Neural cell (in vitro differentiated cells): Measurements from ENCODE around the gene COX7B2. TPM values are rescaled to one million over a fixed set of nuclear protein-coding genes. Genes with fewer than 3 reads are reported as not detected.

Experiments used
- H2AFZ ChIP-seq: fragments of 200-600, 300-800 bp; sonication (generic), shearing (Covaris generic); 2 replicates; pipeline ENCODE4 v1.6.0; 2014; ENCODE audit warnings: low read depth, mild to moderate bottlenecking, antibody characterized with exemption, low read length, moderate library complexity
- H3F3A ChIP-seq: fragments of 200-600 bp; shearing (Covaris generic); 2 replicates; pipeline ENCODE4 v1.6.1; 2016; ENCODE audit warnings: mild to moderate bottlenecking, moderate library complexity, mixed read lengths, antibody characterized with exemption, low read length; ENCODE audit not compliant: insufficient read depth, poor library complexity, severe bottlenecking
- H3K27ac ChIP-seq: fragments of 200-600, 300-800 bp; sonication (generic), shearing (Covaris generic); 2 replicates; pipeline ENCODE4 v1.5.1; 2014; ENCODE audit warnings: mild to moderate bottlenecking, low read length, moderate library complexity
- H3K27me3 ChIP-seq: fragments of 300-800, 200-600 bp; sonication (generic), shearing (Covaris generic); 2 replicates; pipeline ENCODE4 v1.6.0; 2014; ENCODE audit warnings: mild to moderate bottlenecking, low read depth, low read length, moderate library complexity; ENCODE audit not compliant: insufficient read depth
- H3K36me3 ChIP-seq: fragments of 300-800, 200-600 bp; sonication (generic), shearing (Covaris generic); 2 replicates; pipeline ENCODE4 v1.5.1; 2014; ENCODE audit warnings: mild to moderate bottlenecking, antibody characterized with exemption, low read length, moderate library complexity; ENCODE audit not compliant: insufficient read depth
- H3K4me2 ChIP-seq: fragments of 300-800, 200-600 bp; sonication (generic), shearing (Covaris generic); 2 replicates; pipeline ENCODE4 v1.6.0; 2014; ENCODE audit warnings: mild to moderate bottlenecking, low read length
- H3K4me3 ChIP-seq: fragments of 300-800, 200-600 bp; sonication (generic), shearing (Covaris generic); 2 replicates; pipeline ENCODE4 v1.5.1; 2014; ENCODE audit warnings: mild to moderate bottlenecking, low read length, moderate library complexity
- H3K79me2 ChIP-seq: fragments of 200-600 bp; shearing (Covaris generic); replicated peaks from 2 replicates; pipeline ENCODE4 v1.6.0; 2014; ENCODE audit warnings: mild to moderate bottlenecking, low read length, moderate library complexity; ENCODE audit not compliant: insufficient read depth
- H3K9ac ChIP-seq: fragments of 300-800, 200-600 bp; sonication (generic), shearing (Covaris generic); 2 replicates; pipeline ENCODE4 v1.6.1; 2016; ENCODE audit warnings: mild to moderate bottlenecking, low read length, mixed read lengths
- H3K9me2 ChIP-seq: fragments of 200-600 bp; shearing (Covaris generic); 2 replicates; pipeline ENCODE4 v1.6.1; 2016; ENCODE audit warnings: mild to moderate bottlenecking, low read length, mixed read lengths; ENCODE audit not compliant: insufficient read depth
- H3K9me3 ChIP-seq: fragments of 200-600, 300-800 bp; sonication (generic), shearing (Covaris generic); 2 replicates; pipeline ENCODE4 v1.6.1; 2016; ENCODE audit warnings: mild to moderate bottlenecking, mixed run types, low read length, moderate library complexity, mixed read lengths
- H4K20me1 ChIP-seq: fragments of 200-600 bp; shearing (Covaris generic); 2 replicates; pipeline ENCODE4 v1.6.1; 2016; ENCODE audit warnings: mild to moderate bottlenecking, mixed run types; ENCODE audit not compliant: insufficient read depth
- EP300 ChIP-seq: fragments of 450-650 bp; conservative IDR thresholded peaks from 2 replicates; pipeline ENCODE4 v1.6.1; 2014; ENCODE audit warnings: antibody characterized with exemption, mild to moderate bottlenecking, moderate library complexity; ENCODE audit not compliant: poor library complexity, severe bottlenecking
- EZH2 ChIP-seq: fragments of 200-600, 300-800 bp; shearing (Covaris generic), sonication (generic); IDR thresholded peaks from 2 replicates; pipeline ENCODE4 v1.6.1; 2014; ENCODE audit warnings: antibody characterized with exemption, low read length, borderline replicate concordance, mild to moderate bottlenecking; ENCODE audit not compliant: insufficient read depth, poor library complexity, severe bottlenecking
- MXI1 ChIP-seq: fragments of 450-650 bp; conservative IDR thresholded peaks from 2 replicates; pipeline ENCODE4 v1.6.1; 2014; ENCODE audit warnings: antibody characterized with exemption, mild to moderate bottlenecking; ENCODE audit not compliant: poor library complexity, severe bottlenecking
- POLR2AphosphoS5 ChIP-seq: IDR thresholded peaks from 2 replicates; pipeline ENCODE4 v1.6.1; 2012
- RAD21 ChIP-seq: fragments of 450-650 bp; conservative IDR thresholded peaks from 2 replicates; pipeline ENCODE4 v1.6.1; 2014; ENCODE audit warnings: antibody characterized with exemption, mild to moderate bottlenecking, moderate library complexity
- REST ChIP-seq: IDR thresholded peaks from 2 replicates; pipeline ENCODE4 v1.6.1; 2012; ENCODE audit warnings: borderline replicate concordance
- SMC3 ChIP-seq: fragments of 450-650 bp; conservative IDR thresholded peaks from 2 replicates; pipeline ENCODE4 v1.6.1; 2014; ENCODE audit warnings: antibody characterized with exemption, mild to moderate bottlenecking, moderate library complexity; ENCODE audit not compliant: poor library complexity
- TAF1 ChIP-seq: IDR thresholded peaks from 2 replicates; pipeline ENCODE4 v1.6.1; 2012; ENCODE audit warnings: low read depth
- polyA minus RNA-seq: library from RNA; depleted of rRNA, polyadenylated mRNA; stranded (reverse); fragments of >200 nt; gene quantifications from 2 replicates; pipeline ENCODE4 v1.2.3, GENCODE V29; 2014
- polyA plus RNA-seq: library from polyadenylated mRNA; depleted of rRNA; stranded (reverse); fragments of >200 nt; gene quantifications from 2 replicates; pipeline ENCODE4 v1.2.3, GENCODE V29; 2014
- TF ChIP-seq, protein P1 (sequence below): fragments of 450-650 bp; IDR thresholded peaks from 2 replicates; pipeline ENCODE4 v1.5.1; 2014; ENCODE audit warnings: antibody characterized with exemption, mild to moderate bottlenecking, moderate library complexity; ENCODE audit not compliant: poor library complexity, severe bottlenecking

Gene COX7B2, protein sequence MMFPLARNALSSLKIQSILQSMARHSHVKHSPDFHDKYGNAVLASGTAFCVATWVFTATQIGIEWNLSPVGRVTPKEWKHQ
- not detected in 2 replicates for polyA plus RNA-seq
- polyA minus RNA-seq: not detected in 2 replicates

DNA sequence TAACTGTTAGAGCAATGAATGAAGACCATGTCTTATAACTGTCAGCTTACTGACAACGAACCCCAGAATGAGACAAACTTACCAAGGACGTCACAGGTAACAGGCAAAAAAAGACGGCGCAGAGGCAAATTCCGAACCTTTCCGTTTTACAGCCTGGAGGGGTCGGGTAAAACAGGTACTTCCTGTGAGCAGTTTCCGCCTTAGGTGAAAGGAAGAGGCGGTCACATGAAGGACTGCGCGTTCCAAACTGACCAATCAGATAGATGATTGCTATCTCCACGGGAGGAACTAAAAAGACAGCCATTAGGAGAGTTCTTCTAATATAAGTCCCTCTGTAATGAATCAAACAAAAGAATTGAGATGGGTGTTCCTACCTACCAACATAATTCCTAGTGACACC is at the start of gene COX7B2:
TSS of gene COX7B2 (minus strand) at position 168 of the 400 bp plus-strand sequence. CDS start 174,053 bp downstream, outside the sequence.
- no peak within 1 kb of the TSS for H3K4me3 ChIP-seq
- H3K9me2 ChIP-seq: no peaks in the 10 kb centered on the region
- H2AFZ ChIP-seq: no peak within 1 kb of the TSS
- H3K36me3 ChIP-seq: no peaks in the 10 kb centered on the region
- TF ChIP-seq MXI1 (no peak), POLR2AphosphoS5 (no peak), TAF1 (no peak), REST (no peak), EP300 (no peak), RAD21 (no peak), EZH2 (no peak), SMC3 (no peak)
- TF ChIP-seq, protein P1, sequence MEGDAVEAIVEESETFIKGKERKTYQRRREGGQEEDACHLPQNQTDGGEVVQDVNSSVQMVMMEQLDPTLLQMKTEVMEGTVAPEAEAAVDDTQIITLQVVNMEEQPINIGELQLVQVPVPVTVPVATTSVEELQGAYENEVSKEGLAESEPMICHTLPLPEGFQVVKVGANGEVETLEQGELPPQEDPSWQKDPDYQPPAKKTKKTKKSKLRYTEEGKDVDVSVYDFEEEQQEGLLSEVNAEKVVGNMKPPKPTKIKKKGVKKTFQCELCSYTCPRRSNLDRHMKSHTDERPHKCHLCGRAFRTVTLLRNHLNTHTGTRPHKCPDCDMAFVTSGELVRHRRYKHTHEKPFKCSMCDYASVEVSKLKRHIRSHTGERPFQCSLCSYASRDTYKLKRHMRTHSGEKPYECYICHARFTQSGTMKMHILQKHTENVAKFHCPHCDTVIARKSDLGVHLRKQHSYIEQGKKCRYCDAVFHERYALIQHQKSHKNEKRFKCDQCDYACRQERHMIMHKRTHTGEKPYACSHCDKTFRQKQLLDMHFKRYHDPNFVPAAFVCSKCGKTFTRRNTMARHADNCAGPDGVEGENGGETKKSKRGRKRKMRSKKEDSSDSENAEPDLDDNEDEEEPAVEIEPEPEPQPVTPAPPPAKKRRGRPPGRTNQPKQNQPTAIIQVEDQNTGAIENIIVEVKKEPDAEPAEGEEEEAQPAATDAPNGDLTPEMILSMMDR: no peak
- no peaks in the 10 kb centered on the region for H3F3A ChIP-seq
- H3K27ac ChIP-seq: no peak within 1 kb of the TSS
- no peak within 1 kb of the TSS for H3K4me2 ChIP-seq
- H3K79me2 ChIP-seq: no peaks in the 10 kb centered on the region
- H3K27me3 ChIP-seq: no peaks in the 10 kb centered on the region
- H3K9ac ChIP-seq: no peak within 1 kb of the TSS
- no peaks in the 10 kb centered on the region for H4K20me1 ChIP-seq
- no peaks in the 10 kb centered on the region for H3K9me3 ChIP-seq

GRCh38 chr4:46956451-46956850 is 47.4 kb upstream of the COX7B2 start:
- H3K9ac ChIP-seq: no peak overlapping the region
- no peak overlapping the region for H3K4me3 ChIP-seq
- no peak overlapping the region for H3K4me2 ChIP-seq
- H4K20me1 ChIP-seq: no peaks in the 10 kb centered on the region
- H3K9me2 ChIP-seq: no peaks in the 10 kb centered on the region
- TF ChIP-seq EP300 (no peak), EZH2 (no peak), TAF1 (no peak), RAD21 (no peak), REST (no peak), POLR2AphosphoS5 (no peak), SMC3 (no peak), MXI1 (no peak)
- TF ChIP-seq, protein P1: no peak
- H3K36me3 ChIP-seq: no peaks in the 10 kb centered on the region
- H3K27ac ChIP-seq: no peak overlapping the region
- no peaks in the 10 kb centered on the region for H3F3A ChIP-seq
- H2AFZ ChIP-seq: no peak overlapping the region
- H3K79me2 ChIP-seq: no peaks in the 10 kb centered on the region
- H3K27me3 ChIP-seq: no peaks in the 10 kb centered on the region
- H3K9me3 ChIP-seq: no peaks in the 10 kb centered on the region
